MM.1S (cell line): Measurements from ENCODE around the gene IARS1.

Source experiments
- CTCF ChIP-seq: fragments of 300-600 bp; sonication (generic); IDR thresholded peaks from 2 replicates; pipeline ENCODE4 v1.5.1; 2016; ENCODE audit warnings: antibody characterized with exemption, low read length, mixed read lengths
- EZH2phosphoT487 ChIP-seq: fragments of 300-600 bp; sonication (generic); IDR thresholded peaks from 2 replicates; pipeline ENCODE4 v1.6.1; 2018; ENCODE audit warnings: antibody characterized with exemption, low read length

DNA sequence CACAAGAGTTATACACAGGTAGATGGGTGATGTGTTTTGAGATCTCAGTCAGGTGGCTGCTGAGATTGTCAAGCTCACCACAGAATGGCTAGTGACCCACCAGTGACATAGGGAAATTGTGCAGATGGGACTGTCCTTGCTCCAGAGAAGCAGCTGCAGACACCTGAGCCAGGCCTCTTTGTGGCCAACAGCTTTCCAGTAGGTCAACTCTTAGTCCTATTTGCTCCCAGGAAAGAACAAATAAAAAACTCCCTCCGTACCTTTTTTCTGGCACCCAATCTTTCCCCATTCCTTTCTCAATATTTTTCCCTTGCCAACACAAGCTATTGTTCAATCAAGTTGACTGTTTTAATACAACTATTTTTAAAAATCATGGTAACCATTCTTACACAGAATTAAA, 14.2 kb downstream of the IARS1 start:
- TF ChIP-seq CTCF = no peak
- no peak for TF ChIP-seq EZH2phosphoT487
